HepG2 (cell line): ENCODE results near the gene GPR137. TPM values are rescaled to one million over a fixed set of nuclear protein-coding genes. Genes with fewer than 3 reads are reported as not detected.

Experiments
- FOXJ3 ChIP-seq: sonication (generic); formaldehyde crosslinking; IDR thresholded peaks from 2 replicates; pipeline ENCODE4 v1.4.0; 2020; ENCODE audit warnings: missing genetic modification reagents, mild to moderate bottlenecking, borderline replicate concordance
- KLF16 ChIP-seq, 2 experiments: sonication (generic) in 1 of 2; formaldehyde crosslinking in 1 of 2; IDR thresholded peaks; 2 replicates each; pipeline versions ENCODE4 v1.6.1 to v1.8.0; 2016 to 2023; ENCODE audit warnings: missing genetic modification reagents in 2 of 2, missing compliant biosample characterization in 1 of 2
- MAZ ChIP-seq, 2 experiments: sonication (generic) in 1 of 2; formaldehyde crosslinking in 1 of 2; IDR thresholded peaks; 2 replicates each; pipeline versions ENCODE4 v1.5.0 to v1.6.1; 2012 to 2020; ENCODE audit warnings: low read depth in 2 of 2, mild to moderate bottlenecking in 2 of 2, borderline replicate concordance in 1 of 2, improper control_type of control experiment in 1 of 2, low read length in 1 of 2, missing genetic modification reagents in 1 of 2, moderate library complexity in 1 of 2
- MED8 ChIP-seq: sonication (generic); formaldehyde crosslinking; IDR thresholded peaks from 2 replicates; pipeline ENCODE4 v1.8.1; 2023; ENCODE audit warnings: mild to moderate bottlenecking, missing genetic modification reagents; ENCODE audit not compliant: insufficient replicate concordance
- MXD4 ChIP-seq: IDR thresholded peaks from 2 replicates; pipeline ENCODE4 v1.6.1; 2016; ENCODE audit warnings: mild to moderate bottlenecking, missing biosample characterization, missing genetic modification reagents
- PRMT3 ChIP-seq: sonication (generic); formaldehyde crosslinking; IDR thresholded peaks from 2 replicates; pipeline ENCODE4 v1.8.1; 2022; ENCODE audit warnings: low read depth, mild to moderate bottlenecking, moderate library complexity, missing genetic modification reagents, borderline replicate concordance
- RFXAP ChIP-seq: sonication (generic); formaldehyde crosslinking; IDR thresholded peaks from 2 replicates; pipeline ENCODE4 v1.4.0; 2020; ENCODE audit warnings: missing genetic modification reagents, borderline replicate concordance
- SPEN ChIP-seq: sonication (generic); formaldehyde crosslinking; IDR thresholded peaks from 2 replicates; pipeline ENCODE4 v1.5.1; 2020; ENCODE audit warnings: low read depth, mild to moderate bottlenecking, missing genetic modification reagents
- TBL1XR1 ChIP-seq: fragments of 150-350 bp; IDR thresholded peaks from 2 replicates; pipeline ENCODE4 v1.6.1; 2014; ENCODE audit warnings: borderline replicate concordance, low read length; ENCODE audit not compliant: partially characterized antibody
- ZFP36L1 ChIP-seq: sonication (generic); formaldehyde crosslinking; IDR thresholded peaks from 2 replicates; pipeline ENCODE4 v1.8.0; 2022; ENCODE audit warnings: mild to moderate bottlenecking, missing genetic modification reagents, moderate library complexity
- ZNF562 ChIP-seq: sonication (generic); formaldehyde crosslinking; IDR thresholded peaks from 2 replicates; pipeline ENCODE4 v1.8.0; 2022; ENCODE audit warnings: missing genetic modification reagents, borderline replicate concordance
- ZNF580 ChIP-seq: IDR thresholded peaks from 2 replicates; pipeline ENCODE4 v1.6.1; 2016; ENCODE audit warnings: low read depth, borderline replicate concordance
- ZNF691 ChIP-seq: sonication (generic); formaldehyde crosslinking; IDR thresholded peaks from 2 replicates; pipeline ENCODE4 v1.4.0; 2020; ENCODE audit warnings: missing genetic modification reagents, low read depth, mild to moderate bottlenecking, borderline replicate concordance
- polyA plus RNA-seq, 8 experiments: library from polyadenylated mRNA; depleted of rRNA in 3 of 8; stranded (reverse) in 7 of 8; unstranded in 1 of 8; fragments of >200 nt; fragmentation: Illumina TruSeq in 4 of 8; extraction: Trizol in 4 of 8; gene quantifications; 2 replicates each; pipeline versions ENCODE4 v1.2.1 to v1.2.3, GENCODE V29; 2011 to 2016; ENCODE audit warnings: low read depth in 4 of 8, missing spikeins in 1 of 8, mixed read lengths in 1 of 8; ENCODE audit not compliant: insufficient read depth in 1 of 8
- total RNA-seq, 5 experiments: library from RNA; depleted of rRNA; stranded (reverse); fragments of >200 nt; fragmentation: Illumina TruSeq; extraction: Trizol; gene quantifications; 2 replicates each; pipeline ENCODE4 v1.2.3, GENCODE V29; 2016; ENCODE audit warnings: low read depth in 1 of 5
- TF ChIP-seq, protein P1 (sequence below): sonication (generic); formaldehyde crosslinking; IDR thresholded peaks from 2 replicates; pipeline ENCODE4 v1.8.0; 2022; ENCODE audit warnings: mild to moderate bottlenecking, missing genetic modification reagents, moderate library complexity
- TF ChIP-seq, protein P2 (sequence below): sonication (generic); formaldehyde crosslinking; IDR thresholded peaks from 2 replicates; pipeline ENCODE4 v1.8.1; 2023; ENCODE audit warnings: mild to moderate bottlenecking, moderate library complexity, missing genetic modification reagents
- TF ChIP-seq, protein P3 (sequence below): sonication (generic); formaldehyde crosslinking; IDR thresholded peaks from 2 replicates; pipeline ENCODE4 v1.5.1; 2020; ENCODE audit warnings: mild to moderate bottlenecking, missing genetic modification reagents, borderline replicate concordance

The GPR137 gene
- total and polyA plus RNA-seq, 2 of the 13 experiments (the other 11 are each of a cell fraction or from before 2014, with no cell fraction given), result 8.5 to 13.2 TPM

DNA sequence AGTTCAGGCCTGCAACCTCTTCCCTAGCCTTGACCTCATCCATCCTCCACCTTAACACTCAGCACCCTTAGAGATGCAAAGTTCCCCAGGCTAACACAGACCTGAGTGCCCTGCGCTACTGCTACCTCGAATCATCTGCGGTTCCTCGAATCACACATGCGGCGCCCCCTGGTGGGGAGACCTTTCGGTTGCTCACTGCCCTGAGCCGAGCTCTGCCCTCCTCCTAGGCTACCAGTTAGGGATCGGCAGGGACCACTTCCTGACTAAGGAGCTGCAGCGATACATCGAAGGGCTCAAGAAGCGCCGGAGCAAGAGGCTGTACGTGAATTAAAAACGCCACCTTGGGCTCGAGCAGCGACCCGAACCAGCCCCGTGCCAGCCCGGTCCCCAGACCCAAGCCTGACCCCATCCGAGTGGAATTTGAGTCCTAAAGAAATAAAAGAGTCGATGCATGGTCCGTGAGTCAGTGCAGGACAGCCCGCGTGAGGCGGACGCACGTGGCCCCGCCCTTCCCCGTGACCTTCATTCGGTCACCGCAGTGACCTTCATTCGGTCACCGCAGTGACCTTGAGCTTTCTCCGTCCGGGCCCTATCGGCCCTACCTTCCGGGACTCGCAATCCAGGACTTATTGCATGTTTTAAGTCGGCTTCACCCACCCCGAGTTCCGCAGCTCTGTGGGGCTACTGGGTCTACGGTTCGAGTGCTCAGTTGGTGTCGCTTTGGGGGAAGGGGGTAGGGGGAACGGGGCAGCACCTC is 18.8 kb downstream of the GPR137 start (continued):
- peak; percentile 41; the same call in 1 of the 2 replicates for TF ChIP-seq PRMT3 (CRISPR knock-in tag)
- no peak for TF ChIP-seq MAZ (IDR thresholded peaks at IDR 0.05; ENCODE audit: borderline replicate concordance, low read depth, low read length)
- 0 out of 2 replicates have a peak, but pooled peaks have one; percentile 12 for TF ChIP-seq MAZ (CRISPR knock-in tag; IDR thresholded peaks at IDR 0.05; ENCODE audit: low read depth)
- no peak for TF ChIP-seq SPEN (CRISPR knock-in tag)
- TF ChIP-seq KLF16 (CRISPR knock-in tag; IDR thresholded peaks at IDR 0.05), result peak in 1 of 2 experiments; percentile 42; a peak in 1 of 4 replicates
- TF ChIP-seq FOXJ3 (CRISPR knock-in tag), result peak; percentile 32; the same call in 1 of the 2 replicates
- TF ChIP-seq, protein P1, sequence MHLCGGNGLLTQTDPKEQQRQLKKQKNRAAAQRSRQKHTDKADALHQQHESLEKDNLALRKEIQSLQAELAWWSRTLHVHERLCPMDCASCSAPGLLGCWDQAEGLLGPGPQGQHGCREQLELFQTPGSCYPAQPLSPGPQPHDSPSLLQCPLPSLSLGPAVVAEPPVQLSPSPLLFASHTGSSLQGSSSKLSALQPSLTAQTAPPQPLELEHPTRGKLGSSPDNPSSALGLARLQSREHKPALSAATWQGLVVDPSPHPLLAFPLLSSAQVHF (CRISPR knock-in tag), result no peak
- peak; percentile 55; the same call in 1 of the 2 replicates for TF ChIP-seq ZNF580 (CRISPR knock-in tag)
- no peak for TF ChIP-seq ZNF691 (CRISPR knock-in tag)
- TF ChIP-seq TBL1XR1, result no peak
- TF ChIP-seq ZFP36L1 (CRISPR knock-in tag), result no peak
- TF ChIP-seq, protein P2, sequence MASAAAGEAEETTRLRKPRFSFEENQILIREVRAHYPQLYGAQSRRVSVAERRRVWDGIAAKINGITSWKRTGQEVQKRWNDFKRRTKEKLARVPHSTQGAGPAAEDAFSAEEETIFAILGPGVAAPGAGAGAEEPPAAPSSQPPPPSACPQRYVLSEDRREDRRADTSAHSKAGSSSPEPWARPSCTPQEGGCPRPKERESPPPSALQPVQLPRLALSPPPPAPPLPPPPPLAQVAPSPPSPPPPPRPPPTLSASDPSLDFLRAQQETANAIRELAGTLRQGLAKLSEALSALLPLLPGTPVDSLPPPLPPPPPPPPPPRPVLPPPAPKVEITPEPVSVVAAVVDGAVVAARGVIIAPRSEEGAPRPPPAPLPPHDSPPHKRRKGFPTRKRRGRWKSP (CRISPR knock-in tag), result no peak
- no peak for TF ChIP-seq ZNF562 (CRISPR knock-in tag)
- TF ChIP-seq MED8, result no peak
- TF ChIP-seq, protein P3, sequence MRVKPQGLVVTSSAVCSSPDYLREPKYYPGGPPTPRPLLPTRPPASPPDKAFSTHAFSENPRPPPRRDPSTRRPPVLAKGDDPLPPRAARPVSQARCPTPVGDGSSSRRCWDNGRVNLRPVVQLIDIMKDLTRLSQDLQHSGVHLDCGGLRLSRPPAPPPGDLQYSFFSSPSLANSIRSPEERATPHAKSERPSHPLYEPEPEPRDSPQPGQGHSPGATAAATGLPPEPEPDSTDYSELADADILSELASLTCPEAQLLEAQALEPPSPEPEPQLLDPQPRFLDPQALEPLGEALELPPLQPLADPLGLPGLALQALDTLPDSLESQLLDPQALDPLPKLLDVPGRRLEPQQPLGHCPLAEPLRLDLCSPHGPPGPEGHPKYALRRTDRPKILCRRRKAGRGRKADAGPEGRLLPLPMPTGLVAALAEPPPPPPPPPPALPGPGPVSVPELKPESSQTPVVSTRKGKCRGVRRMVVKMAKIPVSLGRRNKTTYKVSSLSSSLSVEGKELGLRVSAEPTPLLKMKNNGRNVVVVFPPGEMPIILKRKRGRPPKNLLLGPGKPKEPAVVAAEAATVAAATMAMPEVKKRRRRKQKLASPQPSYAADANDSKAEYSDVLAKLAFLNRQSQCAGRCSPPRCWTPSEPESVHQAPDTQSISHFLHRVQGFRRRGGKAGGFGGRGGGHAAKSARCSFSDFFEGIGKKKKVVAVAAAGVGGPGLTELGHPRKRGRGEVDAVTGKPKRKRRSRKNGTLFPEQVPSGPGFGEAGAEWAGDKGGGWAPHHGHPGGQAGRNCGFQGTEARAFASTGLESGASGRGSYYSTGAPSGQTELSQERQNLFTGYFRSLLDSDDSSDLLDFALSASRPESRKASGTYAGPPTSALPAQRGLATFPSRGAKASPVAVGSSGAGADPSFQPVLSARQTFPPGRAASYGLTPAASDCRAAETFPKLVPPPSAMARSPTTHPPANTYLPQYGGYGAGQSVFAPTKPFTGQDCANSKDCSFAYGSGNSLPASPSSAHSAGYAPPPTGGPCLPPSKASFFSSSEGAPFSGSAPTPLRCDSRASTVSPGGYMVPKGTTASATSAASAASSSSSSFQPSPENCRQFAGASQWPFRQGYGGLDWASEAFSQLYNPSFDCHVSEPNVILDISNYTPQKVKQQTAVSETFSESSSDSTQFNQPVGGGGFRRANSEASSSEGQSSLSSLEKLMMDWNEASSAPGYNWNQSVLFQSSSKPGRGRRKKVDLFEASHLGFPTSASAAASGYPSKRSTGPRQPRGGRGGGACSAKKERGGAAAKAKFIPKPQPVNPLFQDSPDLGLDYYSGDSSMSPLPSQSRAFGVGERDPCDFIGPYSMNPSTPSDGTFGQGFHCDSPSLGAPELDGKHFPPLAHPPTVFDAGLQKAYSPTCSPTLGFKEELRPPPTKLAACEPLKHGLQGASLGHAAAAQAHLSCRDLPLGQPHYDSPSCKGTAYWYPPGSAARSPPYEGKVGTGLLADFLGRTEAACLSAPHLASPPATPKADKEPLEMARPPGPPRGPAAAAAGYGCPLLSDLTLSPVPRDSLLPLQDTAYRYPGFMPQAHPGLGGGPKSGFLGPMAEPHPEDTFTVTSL (CRISPR knock-in tag), result no peak
- no peak; the same call in 1 of the 2 replicates for TF ChIP-seq MXD4 (CRISPR knock-in tag)
- TF ChIP-seq RFXAP (CRISPR knock-in tag), result peak; percentile 62; the same call in 1 of the 2 replicates
